Activated T-cell treated with anti-CD3 and anti-CD28 coated beads, Interleukin-2, amount 50 U/mL, for 24 hours (primary cell): ENCODE measurements around the gene TSC1.
"Not testable (repeated sequence)": the region's sequence is repeated elsewhere in the genome, so short reads cannot be mapped to it uniquely, and the experiment has no call there.

Experiments used
- DNase-seq: peaks from one replicate; pipeline ENCODE4 v3.0.0-alpha.2; 2020
- H3K27ac Mint-ChIP-seq: 2 replicates; pipeline ENCODE4 v1.8.0; 2020; ENCODE audit warnings: mild to moderate bottlenecking, mixed read lengths
- H3K27me3 Mint-ChIP-seq: 2 replicates; pipeline ENCODE4 v1.8.0; 2020; ENCODE audit warnings: mixed read lengths
- H3K36me3 Mint-ChIP-seq: 2 replicates; pipeline ENCODE4 v1.8.0; 2020; ENCODE audit warnings: low read depth, mixed read lengths
- H3K4me1 Mint-ChIP-seq: 2 replicates; pipeline ENCODE4 v1.8.0; 2020; ENCODE audit warnings: low read depth, mixed read lengths
- H3K4me3 Mint-ChIP-seq: 2 replicates; pipeline ENCODE4 v1.8.0; 2020; ENCODE audit warnings: mild to moderate bottlenecking, moderate library complexity, mixed read lengths
- H3K9me3 Mint-ChIP-seq: 2 replicates; pipeline ENCODE4 v1.8.0; 2020; ENCODE audit warnings: mixed read lengths

Gene TSC1

DNA sequence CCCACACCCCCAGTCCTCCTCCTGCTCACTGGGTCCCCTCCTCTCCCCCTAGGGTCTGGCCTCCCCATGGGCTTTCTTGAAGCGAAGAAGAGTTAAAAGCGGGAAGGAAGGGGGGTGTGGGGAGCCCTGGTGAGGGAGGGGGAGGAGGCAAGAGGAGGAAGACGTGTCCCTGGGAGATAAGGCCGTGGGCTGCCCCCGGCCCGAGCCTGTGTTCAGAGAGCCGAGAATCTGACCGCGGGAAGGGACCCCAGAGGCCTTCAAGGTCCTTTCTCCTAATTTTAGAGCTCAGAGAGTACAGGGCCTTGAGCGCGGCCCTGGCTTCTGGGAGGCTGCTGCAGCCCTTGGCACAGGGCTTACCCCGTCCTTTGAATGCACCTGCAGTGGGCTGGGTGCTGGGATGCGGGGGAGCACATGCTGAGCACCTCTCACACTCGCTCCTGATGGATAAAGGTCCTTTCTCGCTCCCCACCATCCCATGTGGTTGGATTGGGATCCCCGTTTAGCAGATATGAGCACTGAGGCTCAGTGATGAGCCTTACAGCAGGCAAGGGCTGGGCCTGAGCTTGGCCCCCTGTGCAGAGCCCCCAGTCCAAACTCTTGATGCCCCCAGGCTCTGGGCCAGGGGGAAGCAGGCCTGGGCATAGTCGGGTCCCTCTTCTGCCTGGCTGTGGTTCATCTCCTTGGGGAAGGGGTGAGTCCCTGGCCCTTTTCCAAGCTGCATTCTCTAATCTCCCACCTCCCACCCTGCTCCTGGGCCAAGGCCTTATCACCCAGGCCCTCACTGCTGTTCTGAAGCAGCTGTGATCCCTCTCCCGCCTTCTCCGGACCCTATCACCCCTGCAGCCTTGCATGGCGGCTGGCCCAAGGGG, 40.0 kb upstream of the TSC1 start:
- no peak for DNase-seq
- Mint-ChIP-seq H3K36me3 (no peaks in the 10 kb centered on the region), H3K27ac (no peak overlapping the region), H3K27me3 (peaks cover 72% of the 10 kb centered on the region), H3K4me3 (no peak overlapping the region), H3K4me1 (peaks cover 1% of the 10 kb centered on the region), H3K9me3 (no peaks in the 10 kb centered on the region)

DNA sequence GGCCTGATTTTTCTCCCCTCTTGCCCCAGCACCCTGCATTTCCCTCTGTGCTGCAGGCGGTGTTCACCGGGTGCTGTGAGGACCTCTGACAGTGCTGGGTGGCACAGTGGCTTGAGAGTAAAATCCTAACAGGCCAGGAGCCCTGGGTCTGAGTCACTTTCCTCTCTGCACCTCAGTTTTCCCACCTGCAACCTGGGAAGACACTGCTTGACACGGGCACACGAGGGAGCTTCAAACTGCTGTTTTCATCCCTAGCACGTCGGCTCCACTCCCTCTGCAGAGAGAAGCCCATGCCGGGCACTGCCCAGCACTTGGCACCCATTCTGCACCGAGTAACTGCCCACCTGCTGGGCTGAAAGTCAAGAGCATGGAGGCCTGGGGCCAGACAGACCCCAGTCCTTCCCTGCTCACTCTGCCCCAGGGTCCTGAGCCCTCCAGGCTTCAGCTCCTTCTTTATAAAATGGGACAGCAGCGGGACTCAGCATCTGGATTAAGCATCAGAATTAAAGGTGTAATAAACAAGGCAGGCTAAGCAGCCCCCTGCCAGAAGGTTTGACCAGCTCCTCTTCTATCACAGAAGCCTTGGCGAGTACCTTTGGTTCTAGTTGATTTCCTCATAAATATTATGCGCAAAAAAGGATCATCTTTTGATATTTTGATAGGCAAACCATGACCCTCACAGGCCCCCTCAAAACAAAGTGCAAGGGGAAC, 39.2 kb upstream of the TSC1 start:
- Mint-ChIP-seq H3K27ac (no peak overlapping the region), H3K36me3 (no peaks in the 10 kb centered on the region), H3K4me3 (no peak overlapping the region), H3K4me1 (peaks cover 5% of the 10 kb centered on the region), H3K9me3 (no peaks in the 10 kb centered on the region), H3K27me3 (peaks cover 78% of the 10 kb centered on the region)
- no peak for DNase-seq

DNA sequence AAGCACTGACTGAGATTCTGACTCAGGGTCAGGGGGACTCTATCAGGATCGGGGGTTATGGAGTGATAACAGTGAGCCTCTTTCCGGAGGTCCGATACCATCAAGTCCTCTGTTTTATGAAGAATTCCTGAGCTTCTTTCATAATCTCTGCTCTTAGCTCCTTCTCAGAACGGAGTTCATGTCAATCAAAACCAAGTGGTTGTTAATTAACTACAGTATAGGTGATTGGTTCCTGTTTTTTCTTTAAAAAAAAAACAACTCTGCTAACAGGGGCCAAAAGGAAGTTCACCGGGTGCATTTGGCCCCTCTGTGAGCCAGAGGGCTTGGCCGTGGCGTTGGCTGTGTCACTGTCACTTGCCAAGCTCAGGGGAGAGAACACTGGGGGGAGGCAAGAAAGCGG, 38.0 kb upstream of the TSC1 start:
- H3K4me1 Mint-ChIP-seq = peaks cover 8% of the 10 kb centered on the region
- no peak overlapping the region for H3K27ac Mint-ChIP-seq
- H3K9me3 Mint-ChIP-seq = no peaks in the 10 kb centered on the region
- H3K36me3 Mint-ChIP-seq = no peaks in the 10 kb centered on the region
- no peak overlapping the region for H3K4me3 Mint-ChIP-seq
- no peak for DNase-seq
- peaks cover 83% of the 10 kb centered on the region for H3K27me3 Mint-ChIP-seq

DNA sequence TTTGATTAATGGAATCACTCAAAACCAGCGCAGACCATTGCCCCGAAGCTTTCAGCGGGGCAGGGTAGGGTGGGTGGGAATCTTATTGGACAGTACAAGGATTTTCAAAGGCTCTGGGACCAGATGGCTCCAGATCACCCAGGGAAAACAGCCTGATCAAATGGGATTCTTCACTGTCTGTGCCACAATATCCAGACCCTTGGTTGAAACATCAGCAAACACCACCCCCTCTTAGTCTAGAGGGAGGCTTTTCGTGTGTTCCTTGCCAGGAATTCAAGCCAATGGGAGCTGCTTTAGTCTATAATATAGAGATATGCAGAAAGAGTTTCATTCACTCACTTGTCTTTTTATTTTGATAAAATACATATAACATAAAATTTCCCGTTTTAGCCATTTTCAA, 35.7 kb upstream of the TSC1 start:
- H3K27ac Mint-ChIP-seq = no peak overlapping the region
- no peak overlapping the region for H3K4me3 Mint-ChIP-seq
- no peaks in the 10 kb centered on the region for H3K9me3 Mint-ChIP-seq
- no peak for DNase-seq
- H3K27me3 Mint-ChIP-seq = peaks cover 79% of the 10 kb centered on the region
- peaks cover 8% of the 10 kb centered on the region for H3K4me1 Mint-ChIP-seq
- no peaks in the 10 kb centered on the region for H3K36me3 Mint-ChIP-seq

DNA sequence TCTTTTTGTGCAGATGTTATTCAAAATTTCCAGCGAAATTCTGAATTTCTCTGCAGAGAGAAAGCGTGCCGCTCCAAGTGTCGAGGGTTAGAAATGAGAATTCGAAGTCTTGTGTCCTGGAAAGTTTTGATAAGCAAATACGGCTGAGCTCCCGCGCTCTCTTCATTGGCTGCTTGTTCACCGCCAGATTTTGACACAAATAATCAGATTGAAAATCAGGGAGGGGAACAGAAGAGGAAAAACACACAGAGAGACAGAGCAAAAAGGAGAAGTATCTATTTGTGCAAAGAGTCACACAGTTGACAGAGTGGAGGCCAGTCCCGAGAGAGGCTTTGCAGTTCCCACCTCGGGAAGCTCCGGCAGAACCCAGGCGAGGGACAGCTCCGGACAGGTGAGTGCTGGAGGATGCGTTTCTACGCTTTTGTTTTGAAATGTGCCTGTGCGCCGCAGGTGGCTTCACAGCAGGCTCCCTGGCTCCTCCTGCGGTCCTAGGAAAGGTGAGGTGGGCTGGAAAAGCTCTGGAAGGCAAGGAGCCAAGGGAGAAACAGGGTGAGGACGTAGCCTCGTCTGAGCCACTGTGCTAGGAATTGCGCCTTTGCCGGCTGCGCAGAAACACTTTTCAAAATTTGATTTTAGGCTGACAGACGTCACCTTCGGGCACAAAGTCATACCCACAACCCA, 34.2 kb upstream of the TSC1 start, which contains the start of gene GFI1B:
Gene GFI1B, plus strand, starts transcription at position 244 of the 681 bp plus-strand sequence. CDS start 7,985 bp downstream, outside the sequence.
- H3K9me3 Mint-ChIP-seq = no peaks in the 10 kb centered on the region

DNA sequence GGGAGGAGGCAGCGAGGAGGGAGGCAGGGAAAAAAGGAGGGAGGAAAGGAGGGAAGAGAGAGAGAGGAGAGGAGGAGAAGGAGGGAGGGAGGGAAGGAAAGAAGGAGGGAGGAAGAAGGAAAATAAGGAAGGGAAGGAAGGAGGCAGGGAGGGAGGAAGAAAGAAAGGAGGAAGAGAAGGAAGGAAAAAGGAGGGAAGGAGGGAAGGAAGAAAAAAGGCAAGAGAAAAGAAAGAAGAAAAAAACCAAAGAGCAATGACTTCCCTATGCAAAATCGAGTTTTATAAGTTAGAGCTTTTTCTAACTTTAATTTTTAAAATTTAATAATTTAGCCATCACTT, 33.7 kb upstream of the TSC1 start:
- Mint-ChIP-seq H3K27ac (no peak overlapping the region), H3K4me3 (no peak overlapping the region), H3K9me3 (no peaks in the 10 kb centered on the region), H3K4me1 (peaks cover 8% of the 10 kb centered on the region), H3K36me3 (no peaks in the 10 kb centered on the region), H3K27me3 (peaks cover 85% of the 10 kb centered on the region)
- DNase-seq = no peak

More for the DNA sequence above, 34.2 kb upstream of the TSC1 start, which contains the start of gene GFI1B:
- H3K27me3 Mint-ChIP-seq = peaks cover 83% of the 10 kb centered on the region
- H3K36me3 Mint-ChIP-seq = no peaks in the 10 kb centered on the region
- H3K4me3 Mint-ChIP-seq = no peak within 1 kb of the TSS
- peaks cover 8% of the 10 kb centered on the region for H3K4me1 Mint-ChIP-seq
- DNase-seq = no peak
- H3K27ac Mint-ChIP-seq = no peak within 1 kb of the TSS

DNA sequence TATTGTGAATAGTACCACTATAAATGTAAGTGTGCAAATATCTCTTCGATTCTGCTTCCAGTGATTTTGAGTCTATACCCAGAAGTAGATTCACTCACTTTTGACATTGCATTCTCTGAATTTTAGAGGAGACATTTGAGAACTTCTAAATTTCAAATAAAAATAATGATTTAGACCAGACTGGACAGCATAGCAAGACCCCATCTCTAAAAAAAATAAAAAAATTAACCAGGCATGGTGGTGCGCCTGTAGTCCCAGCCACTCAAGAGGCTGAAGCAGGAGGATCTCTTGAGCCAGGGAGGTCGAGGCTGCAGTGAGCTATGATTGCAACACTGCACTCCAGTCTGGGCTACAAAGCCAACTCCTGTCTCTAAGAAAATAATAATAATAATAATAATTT, 32.2 kb upstream of the TSC1 start:
- no peaks in the 10 kb centered on the region for H3K36me3 Mint-ChIP-seq
- peaks cover 77% of the 10 kb centered on the region for H3K27me3 Mint-ChIP-seq
- H3K4me3 Mint-ChIP-seq = no peak overlapping the region
- H3K4me1 Mint-ChIP-seq = peaks cover 13% of the 10 kb centered on the region
- DNase-seq = no peak
- no peaks in the 10 kb centered on the region for H3K9me3 Mint-ChIP-seq
- H3K27ac Mint-ChIP-seq = no peak overlapping the region

DNA sequence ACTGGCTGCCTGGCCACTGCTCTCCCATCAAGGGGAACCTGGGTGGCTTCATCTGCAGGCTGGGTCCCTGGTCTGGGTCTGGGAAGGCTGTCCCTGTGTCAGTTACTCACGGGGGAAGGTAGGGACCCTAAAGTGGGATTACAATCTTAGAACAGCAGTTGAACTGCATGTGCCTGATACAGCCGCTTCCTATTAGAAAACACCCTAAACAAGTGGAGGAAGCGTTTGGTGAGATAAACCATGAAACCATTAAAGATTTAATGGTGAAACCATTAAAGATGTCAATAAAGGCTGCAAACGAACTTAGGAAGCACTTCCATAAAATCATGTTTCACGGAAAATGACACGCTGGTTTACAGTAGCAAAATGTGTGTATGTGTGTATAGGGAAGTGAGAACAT, 31.5 kb upstream of the TSC1 start:
- Mint-ChIP-seq H3K4me3 (no peak overlapping the region), H3K9me3 (no peaks in the 10 kb centered on the region), H3K4me1 (peaks cover 13% of the 10 kb centered on the region), H3K36me3 (no peaks in the 10 kb centered on the region), H3K27ac (no peak overlapping the region), H3K27me3 (peaks cover 75% of the 10 kb centered on the region)
- DNase-seq = no peak

DNA sequence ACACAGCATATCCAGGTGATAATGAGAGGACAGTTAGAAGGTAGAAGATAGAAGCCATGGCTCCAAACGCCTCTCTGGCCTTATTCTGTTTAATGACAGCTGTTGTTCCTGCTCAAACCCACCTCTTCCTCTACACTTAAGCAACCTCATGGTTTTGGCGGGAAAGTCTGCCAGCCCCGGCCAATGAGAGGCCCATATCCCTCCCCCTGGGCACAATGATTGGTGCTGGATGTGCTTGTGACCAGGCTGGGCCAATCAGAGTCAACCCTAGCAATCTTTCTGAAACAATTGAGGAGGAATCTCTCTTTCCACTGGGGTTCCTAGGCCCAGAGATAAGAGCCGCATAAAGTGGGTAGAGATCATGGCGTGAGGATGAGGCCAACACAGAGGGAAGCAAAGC, 29.3 kb upstream of the TSC1 start:
- H3K27ac Mint-ChIP-seq = no peak overlapping the region
- no peaks in the 10 kb centered on the region for H3K9me3 Mint-ChIP-seq
- H3K4me1 Mint-ChIP-seq = peaks cover 9% of the 10 kb centered on the region
- no peak for DNase-seq
- H3K36me3 Mint-ChIP-seq = no peaks in the 10 kb centered on the region
- H3K4me3 Mint-ChIP-seq = no peak overlapping the region
- H3K27me3 Mint-ChIP-seq = peaks cover 55% of the 10 kb centered on the region

DNA sequence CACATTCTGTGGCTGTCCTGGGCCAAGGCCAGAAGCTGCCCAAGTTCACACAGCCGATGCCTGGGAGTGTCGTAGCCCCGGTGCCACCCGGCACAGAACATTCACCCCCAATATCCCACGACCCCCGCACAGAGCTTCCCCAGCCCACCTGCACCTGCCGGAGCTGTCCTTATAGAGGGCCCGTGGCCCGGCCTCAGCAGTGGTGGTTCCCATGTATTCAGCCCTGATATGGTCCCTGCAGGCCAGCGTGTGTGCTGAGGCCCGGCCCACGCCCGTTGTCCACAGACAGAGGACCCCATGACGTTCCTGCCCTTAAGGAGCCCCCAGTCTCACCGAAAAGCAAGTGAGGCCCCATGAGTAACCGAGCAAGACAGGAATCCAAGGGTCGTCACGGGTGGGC, 28.8 kb upstream of the TSC1 start:
- Mint-ChIP-seq H3K27me3 (peaks cover 50% of the 10 kb centered on the region), H3K4me3 (no peak overlapping the region), H3K36me3 (no peaks in the 10 kb centered on the region), H3K27ac (no peak overlapping the region), H3K9me3 (no peaks in the 10 kb centered on the region), H3K4me1 (peaks cover 5% of the 10 kb centered on the region)
- no peak for DNase-seq

DNA sequence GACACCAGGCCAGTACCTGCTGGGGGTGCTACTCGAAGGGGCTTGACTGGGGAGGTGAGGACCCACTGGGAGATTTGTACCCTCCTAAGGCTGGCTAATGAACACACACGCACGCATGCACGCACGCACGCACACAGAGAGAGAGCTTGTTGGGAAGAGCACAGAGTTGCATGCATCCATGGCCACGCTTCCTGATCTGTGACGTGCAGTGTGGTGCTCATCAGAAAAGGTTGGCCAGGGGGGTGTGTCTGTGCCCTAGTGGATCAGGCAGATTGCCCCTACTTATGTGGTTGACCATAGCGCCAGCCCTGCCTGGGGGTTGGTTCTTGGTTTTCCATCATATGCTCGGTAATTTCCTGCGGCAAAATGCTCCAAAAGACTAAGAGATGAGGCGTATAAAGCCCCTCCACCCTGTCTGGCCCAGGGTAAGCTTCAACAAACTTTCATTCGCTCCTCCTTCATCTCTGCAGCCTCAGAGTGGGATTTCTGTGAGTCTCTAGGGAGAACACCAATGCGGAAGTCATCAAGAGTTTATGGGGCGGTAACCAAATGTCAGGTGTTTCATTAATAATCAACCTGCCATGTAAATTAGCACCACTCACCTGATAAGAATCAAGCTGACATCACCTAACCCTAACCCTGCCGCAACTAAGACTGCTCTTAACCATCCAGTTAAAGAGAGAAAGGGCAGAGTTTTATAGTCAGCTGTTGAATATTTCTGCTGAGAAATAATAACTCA, 26.1 kb upstream of the TSC1 start:
- peaks cover 5% of the 10 kb centered on the region for H3K4me1 Mint-ChIP-seq
- no peak for DNase-seq
- peaks cover 31% of the 10 kb centered on the region for H3K27me3 Mint-ChIP-seq
- H3K27ac Mint-ChIP-seq = no peak overlapping the region
- no peaks in the 10 kb centered on the region for H3K9me3 Mint-ChIP-seq
- H3K4me3 Mint-ChIP-seq = no peak overlapping the region
- H3K36me3 Mint-ChIP-seq = no peaks in the 10 kb centered on the region

DNA sequence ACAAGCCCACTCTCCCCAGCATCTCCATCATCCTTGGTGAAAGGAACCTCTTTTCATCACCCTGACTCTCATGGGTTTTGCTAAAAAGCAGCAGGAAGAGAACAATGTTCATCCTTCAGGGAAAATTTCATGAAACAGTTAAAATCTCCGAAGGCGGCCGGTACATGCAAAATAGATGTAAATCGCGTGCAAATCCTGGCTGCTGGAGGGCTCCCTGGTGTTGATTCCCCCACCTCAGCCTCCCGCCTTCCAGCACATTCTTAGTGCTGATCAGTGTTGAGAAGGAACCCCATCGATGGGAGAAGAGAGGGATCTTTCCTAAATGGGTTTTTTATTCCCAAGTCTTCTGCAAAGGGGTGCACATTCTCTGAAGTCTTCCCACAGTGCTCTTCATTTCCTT, 25.4 kb upstream of the TSC1 start:
- Mint-ChIP-seq H3K4me3 (no peak overlapping the region), H3K9me3 (no peaks in the 10 kb centered on the region), H3K27me3 (peaks cover 26% of the 10 kb centered on the region), H3K4me1 (peaks cover 5% of the 10 kb centered on the region), H3K36me3 (no peaks in the 10 kb centered on the region), H3K27ac (no peak overlapping the region)
- no peak for DNase-seq

DNA sequence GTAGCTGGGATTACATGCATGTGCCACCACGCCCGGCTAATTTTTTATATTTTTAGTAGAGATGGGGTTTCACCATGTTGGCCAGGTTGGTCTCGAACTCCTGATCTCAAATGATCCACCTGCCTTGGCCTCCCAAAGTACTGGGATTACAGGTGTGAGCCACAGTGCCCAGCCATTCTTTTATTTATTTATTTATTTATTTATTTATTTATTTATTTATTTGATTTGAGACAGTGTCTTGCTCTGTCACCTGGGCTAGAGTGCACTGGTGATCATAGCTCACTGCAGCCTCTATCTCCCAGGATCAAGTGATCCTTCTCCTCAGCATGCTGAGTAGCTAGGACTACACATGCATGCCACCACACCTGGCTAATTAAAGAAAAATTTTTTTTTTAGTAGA, 23.5 kb upstream of the TSC1 start:
- H3K9me3 Mint-ChIP-seq, H3K4me3 Mint-ChIP-seq, H3K4me1 Mint-ChIP-seq, H3K27ac Mint-ChIP-seq, DNase-seq, H3K36me3 Mint-ChIP-seq: not testable (repeated sequence)
- H3K27me3 Mint-ChIP-seq = peaks cover 12% of the 10 kb centered on the region

DNA sequence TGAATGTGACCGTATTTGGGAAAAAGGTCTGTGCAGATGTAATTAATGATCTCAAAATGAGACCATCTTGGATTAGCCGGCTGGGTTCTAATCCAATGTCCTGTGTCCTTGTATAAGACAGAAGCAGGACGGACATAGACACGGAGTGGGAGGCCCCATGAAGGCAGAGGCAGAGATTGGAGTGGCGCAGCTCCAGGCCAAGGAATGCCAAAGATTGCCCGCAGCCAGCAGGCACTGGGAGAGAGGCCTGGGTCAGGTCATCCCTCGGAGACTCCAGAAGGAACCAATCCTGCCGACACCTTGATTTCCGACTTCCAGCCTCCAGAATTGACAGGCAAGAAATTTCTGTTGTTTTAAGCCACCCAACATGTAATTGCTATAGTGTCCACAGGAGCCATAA, 21.1 kb upstream of the TSC1 start:
- Mint-ChIP-seq H3K9me3 (no peaks in the 10 kb centered on the region), H3K36me3 (no peaks in the 10 kb centered on the region), H3K4me1 (no peaks in the 10 kb centered on the region), H3K27ac (no peak overlapping the region), H3K4me3 (no peak overlapping the region), H3K27me3 (peaks cover 3% of the 10 kb centered on the region)
- DNase-seq = no peak
